Keratinocyte (primary cell): ENCODE measurements around the gene KCNG2. TPM values are rescaled to one million over a fixed set of nuclear protein-coding genes. Genes with fewer than 3 reads are reported as not detected.

Source experiments
- DNase-seq: peaks from one replicate; pipeline ENCODE4 v3.0.0-alpha.2; 2011; ENCODE audit warnings: low read depth, missing footprints, low spot score
- FAIRE-seq: peaks from 2 replicates; lab custom pipeline; 2011; peaks lifted over from hg19 to GRCh38; lab: Jason Lieb, UNC
- H2AFZ ChIP-seq: 2 replicates; pipeline ENCODE4 v1.6.0; 2012; ENCODE audit warnings: low read length, control low read depth, inconsistent platforms; ENCODE audit not compliant: control insufficient read depth
- H3K27ac ChIP-seq: 2 replicates; pipeline ENCODE4 v1.5.1; 2011; ENCODE audit warnings: low read length; ENCODE audit not compliant: control insufficient read depth, insufficient read depth
- H3K27me3 ChIP-seq: 3 replicates; pipeline ENCODE4 v1.6.0; 2011; ENCODE audit warnings: low read length; ENCODE audit not compliant: control insufficient read depth, insufficient read depth; ENCODE audit errors: extremely low read depth
- H3K36me3 ChIP-seq, 2 experiments: 2 replicates in 1 of 2; 3 replicates in 1 of 2; pipeline ENCODE4 v1.5.1; 2011; ENCODE audit warnings: low read length in 2 of 2, mild to moderate bottlenecking in 1 of 2; ENCODE audit not compliant: control insufficient read depth in 2 of 2, insufficient read depth in 2 of 2; ENCODE audit errors: extremely low read depth in 1 of 2
- H3K4me1 ChIP-seq: 3 replicates; pipeline ENCODE4 v1.5.1; 2011; ENCODE audit warnings: low read length; ENCODE audit not compliant: control insufficient read depth, insufficient read depth; ENCODE audit errors: extremely low read depth
- H3K4me2 ChIP-seq: 3 replicates; pipeline ENCODE4 v1.6.0; 2011; ENCODE audit warnings: low read depth, low read length; ENCODE audit not compliant: control insufficient read depth, insufficient read depth; ENCODE audit errors: extremely low read depth
- H3K4me3 ChIP-seq, 3 experiments: fragments of 200-600 bp in 1 of 3; sonication (generic) in 1 of 3; 2 replicates in 2 of 3; 3 replicates in 1 of 3; pipeline ENCODE4 v1.5.1; 2011 to 2016; ENCODE audit warnings: low read length in 3 of 3, mild to moderate bottlenecking in 3 of 3, control low read depth in 2 of 3, inconsistent platforms in 1 of 3, low read depth in 1 of 3, mixed read lengths in 1 of 3, mixed run types in 1 of 3, moderate library complexity in 1 of 3; ENCODE audit not compliant: control insufficient read depth in 2 of 3, insufficient read depth in 2 of 3; ENCODE audit errors: extremely low read depth in 1 of 3
- H3K79me2 ChIP-seq: 2 replicates; pipeline ENCODE4 v1.6.0; 2012; ENCODE audit warnings: low read length; ENCODE audit not compliant: control insufficient read depth, insufficient read depth
- H3K9ac ChIP-seq: 3 replicates; pipeline ENCODE4 v1.6.0; 2011; ENCODE audit warnings: low read length; ENCODE audit not compliant: control insufficient read depth, insufficient read depth; ENCODE audit errors: extremely low read depth
- H3K9me1 ChIP-seq: 3 replicates; pipeline ENCODE4 v1.6.0; 2011; ENCODE audit warnings: low read length; ENCODE audit not compliant: control insufficient read depth, insufficient read depth; ENCODE audit errors: extremely low read depth
- H3K9me3 ChIP-seq: 2 replicates; pipeline ENCODE4 v1.5.1; 2012; ENCODE audit warnings: low read depth, low read length; ENCODE audit not compliant: control insufficient read depth
- H4K20me1 ChIP-seq: 3 replicates; pipeline ENCODE4 v1.6.0; 2011; ENCODE audit warnings: low read length; ENCODE audit not compliant: control insufficient read depth, insufficient read depth; ENCODE audit errors: extremely low read depth
- CTCF ChIP-seq, 3 experiments: IDR thresholded peaks in 1 of 3; conservative IDR thresholded peaks in 1 of 3; optimal IDR thresholded peaks in 1 of 3; 2 replicates in 2 of 3; 3 replicates in 1 of 3; pipeline versions ENCODE3 to v1.5.1; 2011; ENCODE audit warnings: low read length in 3 of 3, mild to moderate bottlenecking in 3 of 3, moderate library complexity in 2 of 3, control low read depth in 1 of 3, inconsistent platforms in 1 of 3; ENCODE audit not compliant: insufficient read depth in 2 of 3; ENCODE audit errors: extremely low read depth in 1 of 3
- EZH2 ChIP-seq: IDR thresholded peaks from one replicate; pipeline ENCODE4 v1.6.1; 2012; ENCODE audit warnings: inconsistent platforms, mild to moderate bottlenecking, low read length, moderate library complexity
- dilution Hi-C: fragments of 300-500 bp; cut with MboI; formaldehyde crosslinking; loops from one replicate; pipeline ENCODE4 v1.7.0; 2020; ENCODE audit warnings: low sequenced_read_pairs; ENCODE audit not compliant: extremely low pct_ligation_motif_present
- polyA plus RNA-seq, 5 experiments: library from polyadenylated mRNA; depleted of rRNA in 3 of 5; stranded (reverse) in 3 of 5; stranded (forward) in 1 of 5; unstranded in 1 of 5; fragments of >200 nt; gene quantifications; 1 replicate in 1 of 5; 2 replicates in 3 of 5; 3 replicates in 1 of 5; pipeline versions ENCODE4 v1.2.1 to v1.2.3, GENCODE V29; 2011 to 2012; ENCODE audit warnings: missing spikeins in 2 of 5, low read depth in 1 of 5, low replicate concordance in 1 of 5

Gene KCNG2
- polyA plus RNA-seq, 1 donor (not counting 4 experiments of a cell fraction or from before 2014, with no cell fraction given), result not detected

DNA sequence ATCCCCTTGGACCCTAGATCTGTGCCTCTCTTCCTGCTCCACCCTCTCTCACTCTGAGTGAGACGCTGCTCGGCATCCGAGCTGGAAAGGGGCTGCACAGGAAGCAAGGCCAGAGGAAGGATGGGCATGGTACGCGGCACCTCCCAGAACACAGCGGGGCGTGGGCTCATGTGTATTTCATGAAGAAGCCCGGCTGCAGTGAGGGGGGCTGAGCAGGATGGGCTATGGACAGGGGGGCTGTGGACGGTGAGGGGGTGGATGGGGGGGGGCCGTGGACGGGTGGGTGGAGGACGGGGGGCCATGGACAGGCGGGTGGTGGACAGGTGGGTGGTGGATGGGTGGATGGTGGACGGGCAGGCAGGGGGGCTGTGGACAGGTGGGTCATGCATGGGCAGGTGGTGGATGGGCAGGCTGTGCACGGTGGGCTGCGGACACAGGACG lies 125.3 kb downstream of the KCNG2 start:
- peaks cover 33% of the 10 kb centered on the region for H3K79me2 ChIP-seq
- no peaks in the 10 kb centered on the region for H4K20me1 ChIP-seq
- no peak for DNase-seq
- no peak overlapping the region for H2AFZ ChIP-seq
- no peak overlapping the region for H3K4me3 ChIP-seq
- H3K4me2 ChIP-seq, result no peak overlapping the region
- peaks cover 12% of the 10 kb centered on the region in 2 experiments for H3K36me3 ChIP-seq
- no peak overlapping the region for H3K27ac ChIP-seq
- H3K4me1 ChIP-seq, result no peaks in the 10 kb centered on the region
- no peaks in the 10 kb centered on the region for H3K9me3 ChIP-seq
- no peaks in the 10 kb centered on the region for H3K27me3 ChIP-seq
- TF ChIP-seq EZH2 (no peak), CTCF (optimal IDR thresholded peaks at IDR 0.05 in 1 of 3, IDR thresholded peaks at IDR 0.05 in 1 of 3, conservative IDR thresholded peaks at IDR 0.05 in 1 of 3; ENCODE audit: extremely low read depth in 1 of 3, insufficient read depth in 2 of 3, low read length in 3 of 3) (no peak)
- dilution Hi-C loops, result no loop called here
- no peaks in the 10 kb centered on the region for H3K9me1 ChIP-seq
- H3K9ac ChIP-seq, result no peak overlapping the region
- no peak for FAIRE-seq

DNA sequence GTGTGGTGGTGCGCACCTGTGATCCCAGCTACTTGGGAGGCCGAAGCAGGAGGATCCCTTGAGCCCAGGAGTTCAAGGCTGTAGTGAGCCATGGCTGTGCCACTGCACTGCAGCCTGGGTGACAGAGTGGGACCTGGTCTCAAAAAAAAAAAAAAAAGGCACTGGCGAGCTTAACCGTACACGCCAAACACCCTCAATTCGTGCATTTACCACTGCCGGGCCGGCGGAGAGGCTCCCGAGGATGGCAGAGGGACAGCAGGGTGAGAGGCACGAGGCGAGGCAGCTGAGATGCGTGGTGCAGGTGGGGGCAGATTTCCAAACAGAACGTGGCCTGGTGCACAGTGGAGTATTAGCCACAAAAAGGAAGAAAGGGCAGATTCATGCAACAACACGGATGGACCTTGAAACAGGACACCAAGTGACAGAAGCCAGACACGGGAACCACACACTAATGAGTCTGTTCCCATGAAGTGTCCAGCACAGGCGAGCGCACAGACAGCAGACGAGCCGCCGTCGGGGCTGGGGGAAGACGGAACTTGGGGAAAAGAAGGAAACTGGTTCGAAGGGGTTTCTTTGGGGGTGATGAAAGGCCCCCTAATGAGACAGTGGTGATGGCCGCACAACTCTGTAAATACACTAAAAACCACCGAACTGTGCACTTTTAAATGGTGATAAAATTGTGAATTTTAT lies 126.3 kb downstream of the KCNG2 start:
- Histone ChIP-seq H3K9me3 (peaks cover under 1% of the 10 kb centered on the region), H3K27ac (no peak overlapping the region), H3K27me3 (no peaks in the 10 kb centered on the region), H3K4me2 (no peak overlapping the region), H4K20me1 (no peaks in the 10 kb centered on the region), H3K9ac (no peak overlapping the region), H3K4me1 (no peaks in the 10 kb centered on the region), H3K4me3 (no peak overlapping the region), H3K36me3 (peaks cover 12 to 16% of the 10 kb centered on the region in 2 experiments), H3K79me2 (peaks cover 42% of the 10 kb centered on the region), H3K9me1 (no peaks in the 10 kb centered on the region), H2AFZ (no peak overlapping the region)
- FAIRE-seq, result no peak
- no peak for TF ChIP-seq CTCF (optimal IDR thresholded peaks at IDR 0.05 in 1 of 3, IDR thresholded peaks at IDR 0.05 in 1 of 3, conservative IDR thresholded peaks at IDR 0.05 in 1 of 3; ENCODE audit: extremely low read depth in 1 of 3, insufficient read depth in 2 of 3, low read length in 3 of 3)
- no peak for TF ChIP-seq EZH2
- no peak for DNase-seq
- dilution Hi-C loops, result no loop called here
